Activated CD4-positive, alpha-beta memory T cell treated with anti-CD3 and anti-CD28 coated beads, Interleukin-2, amount 10 ng/mL, durations not matched to agents 7 days and 5 days (primary cell): ENCODE results near the gene ZNHIT2. TPM values are rescaled to one million over a fixed set of nuclear protein-coding genes. Genes with fewer than 3 reads are reported as not detected.

Source experiments
- CTCF ChIA-PET: fragments of 350-600 bp; sonication (Branson Sonifier 250); formaldehyde crosslinking; loops from one replicate; lab custom pipeline; 2021; ENCODE audit warnings: antibody characterized with exemption, inconsistent platforms; lab: Charles Lee
- POLR2A ChIA-PET: fragments of 350-600 bp; sonication (Branson Sonifier 250); formaldehyde crosslinking; loops from one replicate; lab custom pipeline; 2021; ENCODE audit warnings: antibody characterized with exemption; lab: Charles Lee
- DNase-seq: peaks from one replicate; pipeline ENCODE4 v3.0.0-alpha.2; 2020
- H3K27ac Mint-ChIP-seq: one replicate; pipeline ENCODE4 v1.8.0; 2021; ENCODE audit warnings: mild to moderate bottlenecking, mixed read lengths
- H3K27me3 Mint-ChIP-seq: one replicate; pipeline ENCODE4 v1.8.0; 2021; ENCODE audit warnings: mixed read lengths
- H3K36me3 Mint-ChIP-seq: one replicate; pipeline ENCODE4 v1.8.0; 2021; ENCODE audit warnings: low read depth, mixed read lengths
- H3K4me1 Mint-ChIP-seq: one replicate; pipeline ENCODE4 v1.8.0; 2021; ENCODE audit warnings: mixed read lengths
- H3K4me3 Mint-ChIP-seq: one replicate; pipeline ENCODE4 v1.8.0; 2021; ENCODE audit warnings: mild to moderate bottlenecking, mixed read lengths
- H3K9me3 Mint-ChIP-seq: one replicate; pipeline ENCODE4 v1.8.0; 2021; ENCODE audit warnings: mixed read lengths
- total RNA-seq, 2 experiments: library from RNA; stranded (reverse); gene quantifications; one replicate each; pipeline ENCODE4 v1.2.3, GENCODE V29; 2021

ZNHIT2 gene
- 1 to 10 TPM; 8.1 to 8.6 TPM for total RNA-seq

GRCh38 chr11:65117206-65118096, at the start of gene ZNHIT2:
Gene ZNHIT2, minus strand, starts transcription at chr11:65117701. Its CDS starts 48 bp downstream, at chr11:65117653.
- ChIA-PET CTCF (interaction anchor here (0.6 to 3.3 kb wide), 13 partner anchors 11 to 339 kb away, joined by 3 to 17 read pairs (median 4); partner anchors contain the start of genes ARL2, SAC3D1, SF1 and SNX15), POLR2A (interaction anchor here (0.6 to 4.7 kb wide), 30 partner anchors 9 to 498 kb away, joined by 3 to 49 read pairs (median 4); partner anchors contain the start of genes ARL2, CAPN1, CDCA5 and FAM89B)
- Mint-ChIP-seq H3K4me3 (peak within 1 kb of the TSS; percentile 90), H3K27ac (peak within 1 kb of the TSS; percentile 95), H3K36me3 (peaks cover 56% of the 10 kb centered on the region), H3K4me1 (peaks cover 69% of the 10 kb centered on the region), H3K27me3 (no peaks in the 10 kb centered on the region), H3K9me3 (no peaks in the 10 kb centered on the region)
- DNase-seq: peak; percentile 100

GRCh38 chr11:65166893-65167292, 49.4 kb upstream of the ZNHIT2 start:
- H3K9me3 Mint-ChIP-seq: no peaks in the 10 kb centered on the region
- CTCF ChIA-PET: no interaction called here
- H3K27ac Mint-ChIP-seq: no peak overlapping the region
- no peaks in the 10 kb centered on the region for H3K27me3 Mint-ChIP-seq
- H3K4me1 Mint-ChIP-seq: peaks cover 11% of the 10 kb centered on the region
- H3K4me3 Mint-ChIP-seq: no peak overlapping the region
- no peak for DNase-seq
- POLR2A ChIA-PET: no interaction called here
- no peaks in the 10 kb centered on the region for H3K36me3 Mint-ChIP-seq

- H3K9me3 Mint-ChIP-seq: no peaks in the 10 kb centered on the region
- H3K27ac Mint-ChIP-seq: no peak overlapping the region
- no peaks in the 10 kb centered on the region for H3K36me3 Mint-ChIP-seq
- CTCF ChIA-PET: interaction anchor here (0.6 kb wide), 1 partner anchor 75 kb away, joined by 4 read pairs; no protein-coding TSS in a partner anchor
- H3K4me1 Mint-ChIP-seq: peaks cover 11% of the 10 kb centered on the region
- peaks cover 2% of the 10 kb centered on the region for H3K27me3 Mint-ChIP-seq
- no peak for DNase-seq
- H3K4me3 Mint-ChIP-seq: no peak overlapping the region
- POLR2A ChIA-PET: interaction anchor here (1.3 kb wide), 1 partner anchor 30 kb away, joined by 3 read pairs; no protein-coding TSS in a partner anchor
Observed at GRCh38 chr11:65165410-65166317, 48.2 kb upstream of the ZNHIT2 start.

DNA sequence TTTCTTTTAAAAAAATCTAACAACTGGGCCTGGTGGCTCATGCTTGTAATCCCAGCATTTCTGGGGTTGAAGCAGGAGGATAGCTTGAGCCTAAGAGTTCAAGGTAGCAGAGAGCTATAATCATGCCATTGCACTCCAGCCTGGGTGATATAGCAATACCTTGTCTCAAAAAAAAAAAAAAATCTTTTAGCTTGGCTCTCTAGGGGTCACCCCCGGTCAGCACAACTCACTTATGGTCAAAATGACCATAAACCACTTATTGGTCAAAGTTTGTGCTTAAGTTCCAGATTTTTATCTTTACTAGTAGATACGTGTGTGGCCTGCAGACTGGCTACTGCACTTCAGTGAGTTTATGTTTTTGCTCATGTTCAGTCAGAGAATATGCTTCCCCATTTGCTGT, 46.2 kb upstream of the ZNHIT2 start:
- no peak for DNase-seq
- H3K27ac Mint-ChIP-seq: no peak overlapping the region
- H3K9me3 Mint-ChIP-seq: no peaks in the 10 kb centered on the region
- H3K4me1 Mint-ChIP-seq: peaks cover 5% of the 10 kb centered on the region
- CTCF ChIA-PET: no interaction called here
- peaks cover 10% of the 10 kb centered on the region for H3K27me3 Mint-ChIP-seq
- H3K36me3 Mint-ChIP-seq: no peaks in the 10 kb centered on the region
- POLR2A ChIA-PET: no interaction called here
- no peak overlapping the region for H3K4me3 Mint-ChIP-seq

DNA sequence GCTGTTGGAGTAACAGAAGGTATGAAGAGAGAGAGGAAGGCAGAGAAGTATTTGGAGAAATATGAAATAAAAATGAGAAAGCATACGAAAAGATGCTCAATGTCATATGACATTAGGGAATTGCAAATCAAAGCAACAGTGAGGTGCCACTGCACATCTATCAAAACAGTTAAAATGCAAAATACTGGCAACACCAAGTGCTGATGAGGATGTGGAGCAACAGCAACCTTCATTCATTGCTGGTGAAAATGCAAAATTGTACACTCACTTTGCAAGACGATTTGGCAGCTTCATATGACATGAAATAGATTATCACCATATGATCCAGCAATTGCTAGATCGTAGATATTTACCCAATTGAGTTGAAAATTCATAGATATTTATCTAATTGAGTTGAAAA, 43.1 kb upstream of the ZNHIT2 start:
- ChIA-PET POLR2A (no interaction called here), CTCF (no interaction called here)
- no peak overlapping the region for H3K27ac Mint-ChIP-seq
- H3K4me1 Mint-ChIP-seq: peaks cover 5% of the 10 kb centered on the region
- H3K4me3 Mint-ChIP-seq: no peak overlapping the region
- H3K27me3 Mint-ChIP-seq: peaks cover 12% of the 10 kb centered on the region
- H3K36me3 Mint-ChIP-seq: no peaks in the 10 kb centered on the region
- no peak for DNase-seq
- no peaks in the 10 kb centered on the region for H3K9me3 Mint-ChIP-seq

DNA sequence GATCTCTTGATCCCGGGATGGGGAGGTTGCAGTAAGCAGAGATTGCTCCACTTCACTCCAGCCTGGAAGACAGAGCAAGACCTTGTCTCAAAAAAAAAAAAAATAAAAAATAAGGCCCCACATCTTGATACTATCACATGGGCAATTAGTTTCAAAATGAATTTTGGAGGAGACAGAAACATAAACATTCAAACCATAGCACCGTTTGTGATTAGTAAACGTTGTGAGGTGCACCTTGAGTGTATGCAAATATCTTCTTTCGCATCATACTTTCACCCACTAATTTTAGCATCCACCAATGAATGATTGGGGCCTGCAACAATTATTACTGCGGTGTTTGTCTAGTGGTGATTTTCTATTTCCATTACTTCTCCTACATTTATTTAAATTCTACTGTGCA, 41.5 kb upstream of the ZNHIT2 start:
- Mint-ChIP-seq H3K27me3 (peaks cover 12% of the 10 kb centered on the region), H3K4me3 (no peak overlapping the region), H3K27ac (no peak overlapping the region), H3K36me3 (no peaks in the 10 kb centered on the region), H3K4me1 (peaks cover 5% of the 10 kb centered on the region), H3K9me3 (no peaks in the 10 kb centered on the region)
- DNase-seq: no peak
- POLR2A ChIA-PET: no interaction called here
- CTCF ChIA-PET: interaction anchor here (0.7 kb wide), 1 partner anchor 263 kb away, joined by 3 read pairs; no protein-coding TSS in a partner anchor

DNA sequence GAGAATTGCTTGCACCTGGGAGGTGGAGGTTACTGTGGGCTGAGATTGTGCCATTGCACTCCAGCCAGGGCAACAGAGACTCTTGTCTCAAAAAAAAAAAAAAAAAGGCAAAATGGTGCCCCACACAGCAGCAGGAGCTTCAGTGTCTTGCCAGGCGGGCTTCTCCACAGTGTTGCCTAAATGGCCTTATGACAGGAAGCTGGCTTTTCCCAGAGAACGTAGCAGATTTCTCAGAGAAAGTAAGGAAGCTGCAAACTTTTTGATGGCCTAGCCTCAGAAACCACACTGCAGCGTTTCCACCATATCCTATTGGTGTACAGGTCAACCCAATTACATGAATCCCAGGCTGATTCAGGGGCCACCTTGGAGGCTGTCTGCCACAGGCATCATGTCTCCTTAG, 39.8 kb upstream of the ZNHIT2 start:
- Mint-ChIP-seq H3K27me3 (peaks cover 12% of the 10 kb centered on the region), H3K36me3 (no peaks in the 10 kb centered on the region), H3K27ac (no peak overlapping the region), H3K4me1 (peaks cover 11% of the 10 kb centered on the region), H3K4me3 (no peak overlapping the region), H3K9me3 (no peaks in the 10 kb centered on the region)
- ChIA-PET CTCF (interaction anchor here (1.6 kb wide), 1 partner anchor 118 kb away, joined by 3 read pairs; no protein-coding TSS in a partner anchor), POLR2A (interaction anchor here (1.6 kb wide), 1 partner anchor 22 kb away, joined by 7 read pairs; no protein-coding TSS in a partner anchor)
- DNase-seq: no peak

GRCh38 chr11:65156926-65157325, 39.4 kb upstream of the ZNHIT2 start:
- DNase-seq: no peak
- no peak overlapping the region for H3K4me3 Mint-ChIP-seq
- H3K36me3 Mint-ChIP-seq: no peaks in the 10 kb centered on the region
- peaks cover 15% of the 10 kb centered on the region for H3K4me1 Mint-ChIP-seq
- ChIA-PET CTCF (interaction anchor here (1.6 kb wide), 1 partner anchor 119 kb away, joined by 3 read pairs; no protein-coding TSS in a partner anchor), POLR2A (interaction anchor here (1.6 kb wide), 1 partner anchor 21 kb away, joined by 7 read pairs; no protein-coding TSS in a partner anchor)
- H3K9me3 Mint-ChIP-seq: no peaks in the 10 kb centered on the region
- H3K27me3 Mint-ChIP-seq: peaks cover 12% of the 10 kb centered on the region
- no peak overlapping the region for H3K27ac Mint-ChIP-seq

- Mint-ChIP-seq H3K27me3 (peaks cover 12% of the 10 kb centered on the region), H3K9me3 (no peaks in the 10 kb centered on the region), H3K27ac (no peak overlapping the region), H3K36me3 (no peaks in the 10 kb centered on the region), H3K4me1 (peaks cover 19% of the 10 kb centered on the region), H3K4me3 (no peak overlapping the region)
- no peak for DNase-seq
- POLR2A ChIA-PET: interaction anchor here (1.6 kb wide), 1 partner anchor 21 kb away, joined by 7 read pairs; no protein-coding TSS in a partner anchor
- CTCF ChIA-PET: interaction anchor here (1.6 kb wide), 1 partner anchor 119 kb away, joined by 3 read pairs; no protein-coding TSS in a partner anchor
Observed at GRCh38 chr11:65156256-65156655, 38.8 kb upstream of the ZNHIT2 start.

GRCh38 chr11:65152122-65152521, 34.6 kb upstream of the ZNHIT2 start:
- ChIA-PET POLR2A (interaction anchor here (1.0 kb wide), 1 partner anchor 17 kb away, joined by 5 read pairs; no protein-coding TSS in a partner anchor), CTCF (interaction anchor here (0.6 kb wide), 1 partner anchor 591 kb away, joined by 3 read pairs; no protein-coding TSS in a partner anchor)
- no peaks in the 10 kb centered on the region for H3K9me3 Mint-ChIP-seq
- H3K36me3 Mint-ChIP-seq: no peaks in the 10 kb centered on the region
- H3K27me3 Mint-ChIP-seq: no peaks in the 10 kb centered on the region
- no peak for DNase-seq
- H3K4me1 Mint-ChIP-seq: peaks cover 19% of the 10 kb centered on the region
- no peak overlapping the region for H3K4me3 Mint-ChIP-seq
- H3K27ac Mint-ChIP-seq: no peak overlapping the region

DNA sequence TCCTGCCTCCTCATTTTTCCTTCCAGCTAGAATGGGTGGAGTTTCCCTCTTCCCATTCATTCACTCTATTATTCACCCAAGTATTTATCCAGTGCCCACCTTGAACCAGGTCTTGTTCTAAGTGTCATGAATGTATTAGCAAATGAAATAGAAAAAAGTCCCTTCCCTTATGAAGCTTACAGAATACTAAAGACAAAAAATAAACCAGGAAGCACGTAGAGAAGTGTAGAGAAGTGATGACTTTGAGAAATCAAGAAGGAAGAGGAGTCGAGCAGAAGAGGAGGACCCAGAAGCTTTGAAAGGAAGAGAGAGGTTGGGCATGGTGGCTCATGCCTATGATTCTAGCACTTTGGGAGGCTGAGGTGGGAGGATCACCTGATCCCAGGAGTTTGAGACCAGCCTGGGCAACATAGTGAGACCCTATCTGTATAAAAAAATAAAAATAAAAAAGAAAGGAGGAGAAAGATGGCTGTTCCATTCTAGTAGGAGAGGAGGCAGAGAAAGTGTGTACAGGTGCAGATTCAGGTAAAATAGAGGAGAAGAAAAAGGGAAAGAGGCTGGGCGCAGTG, 33.9 kb upstream of the ZNHIT2 start:
- ChIA-PET CTCF (no interaction called here), POLR2A (interaction anchor here (1.0 kb wide), 1 partner anchor 16 kb away, joined by 5 read pairs; no protein-coding TSS in a partner anchor)
- no peaks in the 10 kb centered on the region for H3K27me3 Mint-ChIP-seq
- H3K9me3 Mint-ChIP-seq: no peaks in the 10 kb centered on the region
- H3K27ac Mint-ChIP-seq: no peak overlapping the region
- peaks cover 19% of the 10 kb centered on the region for H3K4me1 Mint-ChIP-seq
- DNase-seq: no peak
- no peaks in the 10 kb centered on the region for H3K36me3 Mint-ChIP-seq
- H3K4me3 Mint-ChIP-seq: no peak overlapping the region
